GM15510 (cell line): ENCODE results near the gene ZHX3.

Experiments used
- POLR2A ChIP-seq: IDR thresholded peaks from 3 replicates; pipeline ENCODE4 v1.6.1; 2011; ENCODE audit warnings: borderline replicate concordance; ENCODE audit not compliant: insufficient read length; ENCODE audit errors: extremely low read depth

The ZHX3 gene

DNA sequence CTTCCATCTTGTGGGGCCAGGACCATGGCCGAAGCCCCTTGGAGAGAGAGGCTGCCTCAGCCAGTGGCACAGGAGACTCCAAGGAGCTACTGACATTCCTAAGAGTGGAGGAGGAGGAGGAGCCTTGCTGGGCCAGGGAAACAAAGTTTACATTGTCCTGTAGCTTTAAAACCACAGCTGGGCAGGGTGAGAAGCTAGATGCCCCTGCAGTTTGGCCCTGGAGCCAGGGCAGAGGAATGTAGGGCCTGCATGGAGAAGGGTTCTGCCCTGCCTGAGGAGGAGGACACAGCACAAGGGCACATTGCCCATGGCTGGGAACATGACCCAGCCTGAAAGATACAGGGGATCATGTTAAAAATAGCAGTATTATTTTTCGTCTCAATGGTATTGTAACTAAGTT, 142.7 kb downstream of the ZHX3 start:
- no peak for TF ChIP-seq POLR2A

DNA sequence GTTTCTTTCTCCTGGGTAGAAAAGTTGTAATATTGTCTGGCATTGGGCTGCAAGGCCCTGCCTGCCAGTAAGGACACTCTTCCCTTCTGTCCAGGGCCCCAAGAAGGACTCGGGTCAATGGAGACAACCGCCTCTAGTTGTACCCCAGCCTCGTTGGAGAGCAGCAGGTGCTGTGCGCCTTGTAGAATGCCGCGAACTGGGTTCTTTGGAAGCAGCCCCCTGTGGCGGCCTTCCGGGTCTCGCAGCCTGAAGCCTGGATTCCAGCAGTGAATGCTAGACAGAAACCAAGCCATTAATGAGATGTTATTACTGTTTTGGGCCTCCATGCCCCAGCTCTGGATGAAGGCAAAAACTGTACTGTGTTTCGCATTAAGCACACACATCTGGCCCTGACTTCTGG, 143.2 kb downstream of the ZHX3 start:
- TF ChIP-seq POLR2A, result no peak

DNA sequence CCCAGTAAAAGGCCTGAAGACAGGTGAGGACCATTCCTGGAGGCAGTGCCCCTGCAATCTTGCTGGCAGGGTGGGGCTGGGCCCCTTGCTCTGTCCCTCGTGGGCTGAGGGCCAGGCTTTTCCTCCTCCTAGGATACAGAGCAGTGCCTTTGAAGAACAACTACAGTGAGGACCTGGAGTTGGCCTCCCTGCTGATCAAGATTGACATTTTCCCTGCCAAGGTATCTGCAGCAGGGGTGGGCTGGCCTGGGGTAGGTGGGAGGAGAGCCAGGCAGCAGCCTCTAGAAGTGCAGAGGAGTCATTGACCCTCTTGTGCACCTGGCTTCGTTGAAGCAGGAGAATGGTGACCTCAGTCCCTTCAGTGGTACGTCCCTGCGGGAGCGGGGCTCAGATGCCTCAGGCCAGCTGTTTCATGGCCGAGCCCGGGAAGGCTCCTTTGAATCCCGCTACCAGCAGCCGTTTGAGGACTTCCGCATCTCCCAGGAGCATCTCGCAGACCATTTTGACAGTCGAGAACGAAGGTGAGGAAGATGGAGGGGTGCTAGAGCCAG, 143.7 kb downstream of the ZHX3 start:
- no peak for TF ChIP-seq POLR2A

DNA sequence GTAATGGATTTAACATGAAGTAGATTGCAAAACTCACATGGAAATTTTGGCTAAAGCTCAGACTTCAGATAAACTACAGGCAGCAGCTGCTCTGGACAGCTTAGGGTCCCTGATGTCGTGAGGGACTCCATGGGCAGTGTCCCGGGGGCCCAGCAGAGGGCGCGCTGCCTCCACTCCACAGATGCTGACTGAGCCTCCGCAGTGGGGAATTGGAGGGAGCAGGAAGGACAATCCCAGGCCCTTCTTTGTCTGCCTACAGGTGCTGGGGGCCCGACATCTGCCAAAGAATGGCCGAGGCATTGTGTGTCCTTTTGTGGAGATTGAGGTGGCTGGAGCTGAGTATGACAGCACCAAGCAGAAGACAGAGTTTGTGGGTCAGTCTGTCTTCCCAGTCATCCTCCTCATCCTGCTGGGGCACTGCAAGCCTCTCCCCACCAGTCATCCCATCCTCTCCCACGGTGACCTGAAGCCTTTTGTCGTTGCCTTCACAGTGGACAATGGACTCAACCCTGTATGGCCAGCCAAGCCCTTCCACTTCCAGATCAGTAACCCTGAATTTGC, 144.3 kb downstream of the ZHX3 start:
- TF ChIP-seq POLR2A, result no peak

DNA sequence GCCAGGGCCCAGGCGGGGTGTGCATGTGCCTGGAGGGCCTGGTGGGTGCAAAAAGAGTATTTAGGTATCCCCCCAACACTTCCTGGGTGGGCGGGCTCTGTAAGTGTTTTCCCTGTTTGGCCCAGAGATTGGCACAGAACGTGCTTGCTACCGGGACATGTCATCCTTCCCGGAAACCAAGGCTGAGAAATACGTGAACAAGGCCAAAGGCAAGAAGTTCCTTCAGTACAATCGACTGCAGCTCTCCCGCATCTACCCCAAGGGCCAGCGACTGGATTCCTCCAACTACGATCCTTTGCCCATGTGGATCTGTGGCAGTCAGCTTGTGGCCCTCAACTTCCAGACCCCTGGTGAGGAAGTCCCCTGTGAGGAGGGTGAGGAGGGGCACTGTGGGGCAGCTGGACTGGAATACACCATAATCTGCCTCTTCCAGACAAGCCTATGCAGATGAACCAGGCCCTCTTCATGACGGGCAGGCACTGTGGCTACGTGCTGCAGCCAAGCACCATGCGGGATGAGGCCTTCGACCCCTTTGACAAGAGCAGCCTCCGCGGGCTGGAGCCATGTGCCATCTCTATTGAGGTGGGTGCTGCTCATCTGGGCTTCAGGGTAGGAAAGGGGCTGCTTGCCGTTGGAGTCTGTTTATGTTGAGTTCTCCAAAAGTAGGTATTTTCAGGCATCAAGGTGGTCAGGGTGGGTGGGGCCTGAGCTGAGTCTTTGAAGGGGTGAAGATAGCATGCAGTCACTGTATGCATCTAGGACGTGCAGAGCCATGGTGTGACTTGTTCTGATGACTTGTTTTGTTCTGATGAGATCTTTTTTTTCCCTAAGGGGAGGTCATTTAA, 145.0 kb downstream of the ZHX3 start:
- TF ChIP-seq POLR2A, result no peak

DNA sequence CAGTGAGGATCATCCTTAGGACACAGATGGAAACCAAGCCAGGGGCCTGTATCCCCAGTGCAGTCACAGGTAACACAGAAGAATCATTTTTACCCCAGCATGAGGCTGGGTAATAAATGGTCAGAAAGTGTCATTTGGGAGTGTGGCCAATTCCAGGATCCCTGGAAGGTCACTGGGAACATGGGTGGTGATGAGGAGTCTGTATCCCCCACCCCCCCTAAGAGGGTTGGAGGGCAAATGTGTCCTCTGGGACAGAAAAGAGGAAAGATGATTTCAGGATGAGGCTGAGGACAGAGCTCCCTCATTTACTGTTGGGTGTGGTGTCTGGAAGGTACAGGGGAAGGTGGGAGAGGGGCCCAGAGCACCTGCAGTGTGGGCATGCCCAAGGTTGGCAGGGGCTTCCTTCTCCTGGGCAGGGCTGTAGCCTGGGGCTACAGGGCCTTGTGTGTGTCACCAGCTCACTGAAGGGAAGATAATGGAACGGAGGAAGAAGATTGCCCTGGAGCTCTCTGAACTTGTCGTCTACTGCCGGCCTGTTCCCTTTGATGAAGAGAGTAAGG, 145.7 kb downstream of the ZHX3 start:
- TF ChIP-seq POLR2A, result no peak

DNA sequence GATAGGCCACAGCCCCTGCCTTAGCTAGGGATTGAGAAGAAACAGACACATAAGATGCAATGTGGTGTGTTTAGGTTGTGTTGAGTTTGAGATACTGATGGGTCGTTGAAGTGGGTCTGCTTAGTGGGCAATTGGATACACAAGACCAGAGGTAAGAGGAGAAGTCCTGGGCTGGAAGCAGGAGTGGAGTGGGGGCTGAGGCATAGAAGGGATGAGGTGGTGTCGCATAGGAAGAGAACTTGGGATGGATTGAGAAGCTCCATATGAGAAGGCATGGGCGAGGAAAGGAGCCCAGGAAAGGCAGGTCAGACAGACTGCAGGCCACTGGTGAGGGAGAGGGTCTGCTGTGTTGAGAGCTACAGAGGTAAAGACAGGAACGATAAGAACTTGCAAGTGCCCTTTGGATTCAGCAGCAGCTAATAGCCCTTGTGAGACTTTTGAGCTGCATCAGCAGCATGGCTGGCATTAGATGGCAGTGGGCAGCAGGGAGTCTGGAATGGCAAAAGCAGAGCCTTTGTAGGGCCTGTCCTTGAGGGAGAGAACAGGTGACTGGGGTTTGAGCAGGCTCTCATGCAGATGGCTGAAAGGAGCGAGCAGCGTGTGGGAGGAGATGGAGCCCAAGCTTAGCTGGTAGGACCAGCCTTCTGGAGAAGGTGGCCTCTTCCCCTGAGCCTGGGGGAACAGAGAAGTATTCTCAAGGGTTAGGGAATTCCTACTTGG, 147.0 kb downstream of the ZHX3 start:
- TF ChIP-seq POLR2A, result no peak

DNA sequence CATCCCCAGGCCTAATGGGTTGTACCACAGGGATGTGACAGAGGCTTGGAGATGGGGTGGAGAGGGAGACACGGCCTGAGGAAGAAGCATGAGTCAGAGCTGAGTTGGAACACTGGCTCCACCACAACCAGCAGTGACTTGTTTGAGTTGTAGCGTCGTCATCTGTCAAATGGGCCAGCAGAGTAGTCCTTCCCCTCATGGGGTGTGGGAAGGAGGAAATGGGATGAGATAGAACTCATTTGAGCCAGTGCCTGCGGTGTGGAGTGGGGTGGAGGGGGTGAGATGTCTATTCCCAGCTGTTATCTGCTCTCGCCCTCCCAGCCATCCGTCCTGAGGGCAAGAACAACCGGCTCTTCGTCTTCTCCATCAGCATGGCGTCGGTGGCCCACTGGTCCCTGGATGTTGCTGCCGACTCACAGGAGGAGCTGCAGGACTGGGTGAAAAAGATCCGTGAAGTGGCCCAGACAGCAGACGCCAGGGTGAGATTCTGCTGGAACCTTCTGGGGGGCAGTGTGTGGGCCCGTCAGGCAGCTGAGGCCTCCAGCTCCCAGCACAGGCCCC, 147.7 kb downstream of the ZHX3 start:
- TF ChIP-seq POLR2A, result no peak

DNA sequence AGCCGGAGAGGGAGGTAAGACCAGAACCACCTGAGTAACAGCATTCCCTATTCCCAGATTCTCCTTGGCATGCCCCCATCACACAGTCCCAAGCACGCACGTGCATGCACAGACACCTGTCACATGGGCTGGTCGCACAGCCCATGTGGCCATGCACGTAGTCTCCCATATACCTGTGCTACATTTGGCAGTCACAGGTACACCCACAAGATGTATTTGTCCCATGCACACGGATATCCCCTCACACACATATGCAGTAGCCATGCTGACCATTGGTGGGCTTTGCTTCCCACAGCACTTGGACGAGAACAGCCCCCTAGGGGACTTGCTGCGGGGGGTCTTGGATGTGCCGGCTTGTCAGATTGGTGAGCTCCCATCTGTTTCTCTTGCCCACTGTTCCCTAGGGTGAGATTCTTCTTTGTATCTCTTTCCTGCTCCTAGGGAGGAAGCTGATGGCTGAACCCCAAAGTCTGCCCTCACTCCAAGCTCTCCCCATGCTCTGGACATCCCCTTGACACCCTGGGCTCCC, 148.3 kb downstream of the ZHX3 start:
- TF ChIP-seq POLR2A, result no peak

DNA sequence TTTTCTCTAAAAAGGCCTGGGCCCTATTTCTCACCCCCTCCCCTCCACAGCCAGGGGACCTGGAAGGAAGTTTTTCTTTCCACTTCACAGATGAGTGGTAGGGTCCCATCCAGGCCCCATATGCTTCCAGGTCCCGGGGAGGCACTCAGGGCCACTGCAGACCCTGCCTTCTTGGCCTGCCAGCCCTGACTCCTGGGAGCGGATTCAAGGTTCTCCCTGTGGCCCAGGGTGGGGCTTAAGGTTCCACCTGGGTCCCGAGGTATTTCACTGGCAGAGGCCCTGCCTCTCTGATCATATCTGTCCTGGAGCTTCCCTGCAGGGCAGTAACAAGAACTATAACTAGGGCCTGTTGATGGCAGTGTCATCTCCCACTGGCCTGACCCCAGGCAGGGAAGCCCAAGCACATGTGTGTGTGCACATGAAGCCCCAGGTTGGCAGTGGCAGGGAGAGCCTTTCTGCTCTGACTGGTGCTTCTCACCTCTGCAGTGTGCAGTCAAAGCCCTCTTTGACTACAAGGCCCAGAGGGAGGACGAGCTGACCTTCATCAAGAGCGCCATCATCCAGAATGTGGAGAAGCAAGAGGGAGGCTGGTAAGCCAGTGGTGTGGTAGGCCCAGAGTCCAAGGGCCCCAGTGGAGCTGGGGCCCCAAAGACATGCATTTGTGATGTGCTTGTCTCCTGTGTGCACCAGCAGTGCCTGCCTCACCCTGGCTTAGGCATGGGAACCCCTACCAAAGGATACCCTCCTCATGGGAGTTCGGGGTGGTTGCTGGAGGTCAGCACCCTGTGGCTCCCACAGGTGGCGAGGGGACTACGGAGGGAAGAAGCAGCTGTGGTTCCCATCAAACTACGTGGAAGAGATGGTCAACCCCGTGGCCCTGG, 149.0 kb downstream of the ZHX3 start:
- no peak for TF ChIP-seq POLR2A

DNA sequence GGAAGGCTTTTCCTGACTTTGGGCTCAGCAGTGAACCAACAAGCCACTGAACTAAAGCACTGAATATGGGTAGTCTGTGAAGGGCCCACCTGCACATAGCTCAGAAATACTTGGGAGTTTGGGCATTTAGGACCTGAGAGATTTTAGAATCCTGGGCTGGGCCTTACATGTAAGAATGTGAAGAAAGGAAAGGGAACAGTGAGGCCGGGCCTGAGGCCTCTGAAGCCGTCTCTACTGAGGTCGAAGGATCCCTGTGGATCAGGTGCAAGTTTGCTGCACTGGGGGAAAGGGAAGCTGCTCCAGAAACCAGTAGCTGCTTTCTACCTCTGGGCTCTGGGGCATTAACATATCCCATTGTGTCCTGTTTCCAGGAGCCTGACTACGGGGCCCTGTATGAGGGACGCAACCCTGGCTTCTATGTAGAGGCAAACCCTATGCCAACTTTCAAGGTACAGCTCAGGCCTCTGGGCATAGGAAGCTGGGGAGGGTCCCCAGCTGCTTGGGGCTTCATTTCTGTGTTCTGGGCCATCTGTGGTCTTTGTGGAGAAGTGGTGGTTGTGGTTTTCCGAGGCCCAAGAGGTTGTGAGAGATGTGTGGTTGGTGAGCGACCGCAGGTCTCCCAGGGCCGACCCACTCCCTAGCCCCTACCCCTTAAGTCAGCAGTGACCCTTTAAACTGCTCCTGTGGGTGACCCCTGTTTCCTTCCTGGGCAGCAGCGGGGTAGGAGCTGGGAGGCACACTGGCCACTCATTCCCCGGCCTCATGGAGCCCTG, 149.9 kb downstream of the ZHX3 start:
- no peak for TF ChIP-seq POLR2A

DNA sequence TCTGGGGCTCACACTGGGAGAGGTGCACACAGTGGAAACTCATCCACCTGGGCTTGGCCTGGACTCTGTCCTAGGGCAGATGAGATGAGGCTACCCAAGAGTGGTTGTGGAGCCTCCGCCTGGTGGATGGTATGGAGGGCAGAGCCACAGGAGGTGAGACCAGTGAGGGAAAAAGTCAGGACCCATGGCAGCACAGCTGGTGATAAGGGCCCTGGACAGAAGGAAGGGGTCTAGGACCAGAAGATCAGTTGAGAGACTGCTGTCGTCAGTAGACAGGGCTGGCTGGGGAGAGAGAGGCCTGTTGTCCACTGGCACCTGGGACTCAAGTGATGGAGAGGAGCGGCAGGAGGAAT, 150.4 kb downstream of the ZHX3 start:
- no peak for TF ChIP-seq POLR2A
